ENCODE results near the gene SLC9A9. TPM values are rescaled to one million over a fixed set of nuclear protein-coding genes. Genes with fewer than 3 reads are reported as not detected.

SLC9A9 gene
- total RNA-seq, 6 experiments from 2014 or later, result 1.3 to 6.3 (median 3.0) TPM

GRCh38 chr3:143753006-143753405 lies 95.3 kb downstream of the SLC9A9 start:
- Histone ChIP-seq H3K27me3 (no peaks in the 10 kb centered on the region), H3K36me3 (no peaks in the 10 kb centered on the region), H3K9me3 (no peaks in the 10 kb centered on the region), H3K4me3 (no peak overlapping the region), H3K27ac (no peak overlapping the region), H3K4me1 (no peaks in the 10 kb centered on the region)
- TF ChIP-seq POLR2A (IDR thresholded peaks at IDR 0.05), result no peak
- no peak for TF ChIP-seq CTCF (IDR thresholded peaks at IDR 0.05)
- 64% methylated on average over 1 of the region's 1 CpG for WGBS (ENCODE audit: insufficient coverage, low coverage, low lambda C conversion rate, missing lambda C conversion rate)
- intact Hi-C loops (cut with DNase I), result no loop called here
- ATAC-seq (no peak), DNase-seq (no peak)

GRCh38 chr3:143751643-143752178 lies 96.6 kb downstream of the SLC9A9 start:
- H3K27ac ChIP-seq, result no peak overlapping the region
- H3K4me3 ChIP-seq, result no peak overlapping the region
- ATAC-seq, result peak in 1 of 4 donors; percentile 39
- no peaks in the 10 kb centered on the region for H3K36me3 ChIP-seq
- H3K9me3 ChIP-seq, result no peaks in the 10 kb centered on the region
- no peaks in the 10 kb centered on the region for H3K4me1 ChIP-seq
- no peak for TF ChIP-seq POLR2A (IDR thresholded peaks at IDR 0.05)
- TF ChIP-seq CTCF (IDR thresholded peaks at IDR 0.05), result no peak
- 60% methylated on average over 4 of the region's 4 CpGs for WGBS (ENCODE audit: insufficient coverage, low coverage, low lambda C conversion rate, missing lambda C conversion rate)
- H3K27me3 ChIP-seq, result no peaks in the 10 kb centered on the region
- intact Hi-C loops (cut with DNase I), result no loop called here
- DNase-seq, result no peak

GRCh38 chr3:143750841-143751240 lies 97.4 kb downstream of the SLC9A9 start:
- no peaks in the 10 kb centered on the region for H3K4me1 ChIP-seq
- H3K4me3 ChIP-seq, result no peak overlapping the region
- ATAC-seq (no peak), DNase-seq (no peak)
- WGBS (ENCODE audit: insufficient coverage, low coverage, low lambda C conversion rate, missing lambda C conversion rate), result 78% methylated on average over 1 of the region's 2 CpGs
- intact Hi-C loops (cut with DNase I), result no loop called here
- no peaks in the 10 kb centered on the region for H3K9me3 ChIP-seq
- no peaks in the 10 kb centered on the region for H3K36me3 ChIP-seq
- no peak for TF ChIP-seq POLR2A (IDR thresholded peaks at IDR 0.05)
- no peak for TF ChIP-seq CTCF (IDR thresholded peaks at IDR 0.05)
- no peaks in the 10 kb centered on the region for H3K27me3 ChIP-seq
- no peak overlapping the region for H3K27ac ChIP-seq

- DNase-seq, result no peak
- 60% methylated on average over 5 of the region's 5 CpGs for WGBS (ENCODE audit: insufficient coverage, low coverage, low lambda C conversion rate, missing lambda C conversion rate)
These were observed 98.3 kb downstream of the SLC9A9 start for GRCh38 chr3:143749926-143750325.

More at GRCh38 chr3:143749926-143750325, 98.3 kb downstream of the SLC9A9 start:
- intact Hi-C loops (cut with DNase I), result no loop called here
- Histone ChIP-seq H3K27me3 (no peaks in the 10 kb centered on the region), H3K36me3 (no peaks in the 10 kb centered on the region), H3K4me1 (no peaks in the 10 kb centered on the region), H3K4me3 (no peak overlapping the region), H3K9me3 (no peaks in the 10 kb centered on the region), H3K27ac (no peak overlapping the region)
- TF ChIP-seq POLR2A (IDR thresholded peaks at IDR 0.05), result no peak
- TF ChIP-seq CTCF (IDR thresholded peaks at IDR 0.05), result no peak
- no peak for ATAC-seq

All from right lobe of liver (tissue), 6 donors.